Body of pancreas (tissue), 4 donors: ENCODE results near the gene SCCPDH. TPM values are rescaled to one million over a fixed set of nuclear protein-coding genes. Genes with fewer than 3 reads are reported as not detected.

Experiments used
- ATAC-seq: fragments of 150-250 bp; one replicate; pipeline ENCODE4 v1.9.1; 2016
- DNase-seq, 4 donors: peaks; one replicate each; pipeline ENCODE4 v3.0.0-alpha.2; 2019
- H3K27ac ChIP-seq, 4 donors: fragments of 200-600 bp; sonication (generic); 1 replicate in 3 of 4; 2 replicates in 1 of 4; pipeline versions ENCODE4 v1.5.1 to v1.6.1; 2016 to 2019; ENCODE audit warnings: mild to moderate bottlenecking in 1 of 4, mixed read lengths in 1 of 4, moderate library complexity in 1 of 4
- H3K27me3 ChIP-seq, 2 donors: fragments of 200-600 bp; sonication (generic); one replicate each; pipeline ENCODE4 v1.6.0; 2016; ENCODE audit warnings: mild to moderate bottlenecking in 1 of 2
- H3K36me3 ChIP-seq, 2 donors: fragments of 200-600 bp; sonication (generic); replicated peaks in 1 of 2; 2 replicates each; pipeline ENCODE4 v1.5.1; 2016; ENCODE audit warnings: low read depth in 2 of 2; ENCODE audit not compliant: insufficient read depth in 1 of 2
- H3K4me1 ChIP-seq: fragments of 200-600 bp; sonication (generic); one replicate; pipeline ENCODE4 v1.6.0; 2016
- H3K4me3 ChIP-seq, 2 donors: fragments of 200-600 bp; sonication (generic); 1 replicate in 1 of 2; 2 replicates in 1 of 2; pipeline ENCODE4 v1.5.1; 2016 to 2019
- H3K9me3 ChIP-seq, 3 donors: fragments of 200-600 bp; sonication (generic); 1 replicate in 2 of 3; 2 replicates in 1 of 3; pipeline ENCODE4 v1.5.1; 2016
- CTCF ChIP-seq, 7 experiments: fragments of 450-650 bp in 4 of 7; fragments of 200-600 bp in 3 of 7; sonication (generic) in 3 of 7; IDR thresholded peaks; one replicate each; pipeline ENCODE4 v1.5.1; 2016 to 2019; ENCODE audit warnings: antibody characterized with exemption in 7 of 7
- POLR2A ChIP-seq, 3 donors: fragments of 450-650 bp; IDR thresholded peaks; one replicate each; pipeline ENCODE4 v1.6.1; 2016; ENCODE audit warnings: antibody characterized with exemption in 3 of 3, mild to moderate bottlenecking in 2 of 3
- WGBS, 2 donors: methylation state at CpG; one replicate each; pipeline ENCODE4 v1.1.5; 2017; 5-methylcytosine and 5-hydroxymethylcytosine counted together
- intact Hi-C: fragments of 100-400 bp; cut with DNase I; formaldehyde crosslinking; loops from one replicate; pipeline ENCODE4 v1.15.1; 2023
- total RNA-seq, 2 donors: library from RNA; depleted of rRNA; stranded (reverse); fragments of >200 nt; gene quantifications; one replicate each; pipeline ENCODE4 v1.1.0, GENCODE V29; 2016

SCCPDH gene
- total RNA-seq, 2 donors from 2014 or later: 9.9 to 15.0 TPM

GRCh38 chr1:246798107-246798506 lies 73.9 kb downstream of the SCCPDH start:
- ATAC-seq (no peak), DNase-seq (no peak)
- Histone ChIP-seq H3K36me3 (no peaks in the 10 kb centered on the region), H3K4me3 (no peak overlapping the region), H3K4me1 (no peaks in the 10 kb centered on the region), H3K27ac (no peak overlapping the region), H3K9me3 (no peaks in the 10 kb centered on the region), H3K27me3 (no peaks in the 10 kb centered on the region)
- intact Hi-C loops: no loop called here
- TF ChIP-seq CTCF (IDR thresholded peaks at IDR 0.05) (no peak), POLR2A (IDR thresholded peaks at IDR 0.05) (no peak)
- WGBS, 2 donors: 51 to 58% methylated on average over 4 of the region's 4 CpGs

GRCh38 chr1:246798606-246799496 lies 74.6 kb downstream of the SCCPDH start:
- ATAC-seq (no peak), DNase-seq (no peak)
- Histone ChIP-seq H3K27ac (no peak overlapping the region), H3K4me3 (no peak overlapping the region), H3K36me3 (no peaks in the 10 kb centered on the region), H3K4me1 (no peaks in the 10 kb centered on the region), H3K27me3 (no peaks in the 10 kb centered on the region), H3K9me3 (no peaks in the 10 kb centered on the region)
- no peak for TF ChIP-seq CTCF (IDR thresholded peaks at IDR 0.05)
- TF ChIP-seq POLR2A (IDR thresholded peaks at IDR 0.05): no peak
- WGBS, 2 donors: 53 to 61% methylated on average over 8 to 22 of the region's 22 CpGs
- intact Hi-C loops: no loop called here

- intact Hi-C loops: no loop called here
- DNase-seq (no peak), ATAC-seq (no peak)
- no peak overlapping the region for H3K4me3 ChIP-seq
- no peaks in the 10 kb centered on the region for H3K27me3 ChIP-seq
- H3K36me3 ChIP-seq: no peaks in the 10 kb centered on the region
- no peak overlapping the region for H3K27ac ChIP-seq
- no peaks in the 10 kb centered on the region for H3K4me1 ChIP-seq
- 62 to 75% methylated on average over 3 of the region's 3 CpGs for WGBS, 2 donors
- H3K9me3 ChIP-seq: no peaks in the 10 kb centered on the region
- TF ChIP-seq CTCF (IDR thresholded peaks at IDR 0.05) (no peak), POLR2A (IDR thresholded peaks at IDR 0.05) (no peak)
Observed at GRCh38 chr1:246800356-246800755, 76.1 kb downstream of the SCCPDH start.

- ATAC-seq (no peak), DNase-seq (no peak)
- Histone ChIP-seq H3K27ac (no peak overlapping the region), H3K9me3 (no peaks in the 10 kb centered on the region), H3K4me3 (no peak overlapping the region), H3K27me3 (no peaks in the 10 kb centered on the region), H3K4me1 (no peaks in the 10 kb centered on the region), H3K36me3 (no peaks in the 10 kb centered on the region)
- intact Hi-C loops: no loop called here
- 75 to 80% methylated on average over 10 of the region's 10 CpGs for WGBS, 2 donors
- TF ChIP-seq POLR2A (IDR thresholded peaks at IDR 0.05): no peak
- no peak for TF ChIP-seq CTCF (IDR thresholded peaks at IDR 0.05)
Observed at GRCh38 chr1:246800756-246801155, 76.5 kb downstream of the SCCPDH start.
